GM20000 (cell line): ENCODE results near the gene PAFAH1B2.
A peak's percentile ranks its signal among the peaks of the same experiment; 100 is the strongest.
"Not testable (repeated sequence)": the region's sequence is repeated elsewhere in the genome, so short reads cannot be mapped to it uniquely, and the experiment has no call there.

ENCODE experiments used
- DNase-seq: peaks from one replicate; pipeline ENCODE4 v3.0.0; 2012; ENCODE audit warnings: low spot score
- TF ChIP-seq, protein P1 (sequence below): IDR thresholded peaks from 2 replicates; pipeline ENCODE4 v1.5.1; 2012; ENCODE audit warnings: mild to moderate bottlenecking, control low read depth; ENCODE audit errors: extremely low read depth, missing control alignments

PAFAH1B2 gene

DNA sequence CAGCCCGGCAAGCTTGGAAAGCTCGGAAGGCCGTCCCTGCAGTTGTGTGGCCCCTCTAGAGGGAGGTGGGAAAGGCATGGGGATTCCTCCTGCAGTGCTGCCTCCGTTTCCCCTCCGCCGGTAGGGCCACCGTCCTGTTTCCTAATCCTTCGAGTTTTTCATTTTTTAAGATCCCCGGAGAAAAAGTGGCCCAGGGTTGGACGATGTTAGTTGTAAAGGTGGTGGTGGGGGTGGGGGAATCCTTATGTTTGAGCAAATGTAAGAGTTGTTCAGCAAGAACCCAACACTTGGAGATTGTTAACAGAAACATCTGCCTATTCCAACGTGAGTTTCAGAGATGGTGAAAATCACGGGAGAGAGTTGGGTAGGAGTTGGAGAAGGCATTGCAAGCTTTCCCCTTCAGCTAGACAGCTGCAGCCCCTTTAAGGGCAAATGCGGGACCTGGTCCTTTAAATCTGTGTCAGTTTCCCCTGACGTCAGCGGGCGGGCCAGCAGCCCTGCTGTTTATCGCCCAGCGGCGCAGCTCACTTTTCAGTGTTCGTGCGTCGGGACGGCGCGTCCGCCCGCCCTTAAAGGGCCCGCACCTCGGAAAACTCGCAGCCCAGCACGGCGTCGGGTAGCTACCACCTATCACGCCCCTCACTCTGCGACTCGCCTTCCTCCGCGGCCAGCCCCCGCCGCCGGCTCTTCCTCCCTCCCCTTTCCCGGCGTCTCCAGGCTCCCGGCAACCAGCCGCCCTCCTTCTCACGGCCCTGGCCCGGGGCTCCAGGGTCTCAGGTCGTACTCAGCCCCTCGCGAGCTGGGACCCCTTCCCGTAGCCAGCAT, 34.3 kb downstream of the PAFAH1B2 start, which contains the start of gene SIDT2:
TSS of gene SIDT2 (plus strand) at position 534 of the 825 bp plus-strand sequence. CDS start 521 bp downstream, outside the sequence.
- peak; percentile 91 for DNase-seq
- TF ChIP-seq, protein P1, sequence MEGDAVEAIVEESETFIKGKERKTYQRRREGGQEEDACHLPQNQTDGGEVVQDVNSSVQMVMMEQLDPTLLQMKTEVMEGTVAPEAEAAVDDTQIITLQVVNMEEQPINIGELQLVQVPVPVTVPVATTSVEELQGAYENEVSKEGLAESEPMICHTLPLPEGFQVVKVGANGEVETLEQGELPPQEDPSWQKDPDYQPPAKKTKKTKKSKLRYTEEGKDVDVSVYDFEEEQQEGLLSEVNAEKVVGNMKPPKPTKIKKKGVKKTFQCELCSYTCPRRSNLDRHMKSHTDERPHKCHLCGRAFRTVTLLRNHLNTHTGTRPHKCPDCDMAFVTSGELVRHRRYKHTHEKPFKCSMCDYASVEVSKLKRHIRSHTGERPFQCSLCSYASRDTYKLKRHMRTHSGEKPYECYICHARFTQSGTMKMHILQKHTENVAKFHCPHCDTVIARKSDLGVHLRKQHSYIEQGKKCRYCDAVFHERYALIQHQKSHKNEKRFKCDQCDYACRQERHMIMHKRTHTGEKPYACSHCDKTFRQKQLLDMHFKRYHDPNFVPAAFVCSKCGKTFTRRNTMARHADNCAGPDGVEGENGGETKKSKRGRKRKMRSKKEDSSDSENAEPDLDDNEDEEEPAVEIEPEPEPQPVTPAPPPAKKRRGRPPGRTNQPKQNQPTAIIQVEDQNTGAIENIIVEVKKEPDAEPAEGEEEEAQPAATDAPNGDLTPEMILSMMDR: no peak

DNA sequence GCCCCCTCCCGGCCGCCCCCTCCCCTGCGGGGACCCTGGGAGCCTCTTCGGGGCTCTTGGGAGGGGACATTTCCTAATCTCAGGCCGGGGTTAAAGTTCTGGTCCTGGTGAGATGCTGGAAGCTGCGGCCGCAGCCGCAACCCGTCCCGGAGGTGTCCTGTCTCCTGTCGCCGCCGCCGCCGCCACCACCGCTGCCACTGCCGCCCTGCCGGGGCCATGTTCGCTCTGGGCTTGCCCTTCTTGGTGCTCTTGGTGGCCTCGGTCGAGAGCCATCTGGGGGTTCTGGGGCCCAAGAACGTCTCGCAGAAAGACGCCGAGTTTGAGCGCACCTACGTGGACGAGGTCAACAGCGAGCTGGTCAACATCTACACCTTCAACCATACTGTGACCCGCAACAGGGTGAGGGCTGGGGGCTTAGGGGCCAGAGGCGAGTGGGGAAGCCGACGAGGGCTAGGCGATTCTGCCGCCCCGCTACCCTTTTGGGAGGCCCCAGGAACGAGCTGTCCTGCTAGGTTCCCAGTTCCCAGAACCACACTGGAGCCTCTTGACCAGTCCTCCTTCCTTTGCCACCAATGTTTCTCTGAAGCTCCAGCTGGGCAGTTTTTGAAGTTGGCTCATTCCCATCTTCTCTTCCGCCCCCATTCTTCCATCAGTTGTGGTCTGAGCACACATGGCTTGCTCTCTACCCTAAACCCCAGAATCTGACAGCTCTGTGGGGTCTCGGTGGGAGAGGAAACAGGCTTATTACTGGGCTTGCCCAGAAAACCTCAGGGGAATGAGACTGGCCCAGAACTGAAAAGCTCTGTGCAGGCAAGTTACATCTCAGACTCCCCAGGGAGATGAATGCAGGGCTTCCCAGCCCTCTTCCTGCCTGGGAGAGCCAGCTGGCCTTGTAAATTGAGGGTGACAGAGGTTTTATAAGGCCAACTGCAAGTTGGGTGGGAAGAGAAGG, 35.2 kb downstream of the PAFAH1B2 start:
- peak; percentile 57 for DNase-seq
- TF ChIP-seq, protein P1: no peak

DNA sequence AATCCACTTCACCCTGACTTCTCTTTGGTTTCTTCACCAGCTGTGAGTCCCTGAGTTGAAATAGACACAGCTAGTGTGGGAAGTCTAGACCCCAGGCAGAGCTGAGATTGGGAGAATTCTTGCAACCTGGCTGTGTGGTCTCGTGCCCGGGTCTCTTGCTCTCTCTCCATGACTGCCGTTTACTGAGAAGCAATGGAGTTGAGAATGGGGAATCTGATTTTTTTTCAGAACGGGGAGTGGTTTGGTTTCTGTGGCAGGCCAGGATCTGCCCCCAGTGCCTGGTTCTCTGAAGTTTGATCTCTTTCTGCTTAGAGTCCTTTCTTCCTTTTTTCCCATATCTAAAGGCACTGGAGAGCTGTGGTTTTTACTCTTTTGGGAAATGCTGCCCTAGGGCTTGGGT, 35.9 kb downstream of the PAFAH1B2 start:
- TF ChIP-seq, protein P1: no peak
- no peak for DNase-seq

DNA sequence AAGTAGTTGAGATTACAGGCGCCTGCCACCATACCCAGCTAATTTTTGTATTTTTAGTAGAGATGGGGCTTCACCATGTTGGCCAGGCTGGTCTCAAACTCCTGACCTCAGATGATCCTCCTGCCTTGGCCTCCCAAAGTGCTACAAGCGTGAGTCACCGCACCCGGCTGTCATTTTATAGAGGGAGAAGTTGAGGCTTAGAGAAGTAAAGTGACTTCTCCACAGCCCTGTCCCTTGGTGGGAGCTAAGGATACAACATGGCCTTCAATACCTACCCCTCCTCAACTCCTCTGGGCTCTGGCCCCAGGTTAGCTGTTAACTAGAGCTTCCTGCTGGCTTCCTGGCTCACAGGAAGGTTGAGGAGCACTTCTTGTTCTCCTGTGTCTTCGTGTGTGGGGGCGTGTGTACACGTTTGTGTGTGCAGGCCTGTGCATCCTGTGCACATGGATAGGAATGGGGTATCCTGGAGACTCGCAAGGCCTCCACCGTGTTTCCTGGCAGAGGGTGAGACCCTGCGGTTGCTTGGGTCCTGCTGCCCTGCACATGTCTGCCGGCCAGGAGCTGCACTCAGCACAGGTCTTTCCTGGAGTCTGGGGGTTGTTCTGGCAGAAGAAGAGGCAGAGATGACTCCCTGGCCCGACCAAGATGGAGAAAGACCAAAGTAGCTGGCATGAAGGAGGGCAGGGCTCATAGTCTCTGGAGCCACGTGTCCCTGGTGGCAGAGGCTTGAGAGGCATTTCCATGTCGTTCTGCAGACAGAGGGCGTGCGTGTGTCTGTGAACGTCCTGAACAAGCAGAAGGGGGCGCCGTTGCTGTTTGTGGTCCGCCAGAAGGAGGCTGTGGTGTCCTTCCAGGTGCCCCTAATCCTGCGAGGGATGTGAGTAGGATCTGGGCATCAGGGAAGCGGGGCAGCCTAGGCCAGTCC, 36.8 kb downstream of the PAFAH1B2 start:
- peak; percentile 83 for DNase-seq
- TF ChIP-seq, protein P1: peak; percentile 100

DNA sequence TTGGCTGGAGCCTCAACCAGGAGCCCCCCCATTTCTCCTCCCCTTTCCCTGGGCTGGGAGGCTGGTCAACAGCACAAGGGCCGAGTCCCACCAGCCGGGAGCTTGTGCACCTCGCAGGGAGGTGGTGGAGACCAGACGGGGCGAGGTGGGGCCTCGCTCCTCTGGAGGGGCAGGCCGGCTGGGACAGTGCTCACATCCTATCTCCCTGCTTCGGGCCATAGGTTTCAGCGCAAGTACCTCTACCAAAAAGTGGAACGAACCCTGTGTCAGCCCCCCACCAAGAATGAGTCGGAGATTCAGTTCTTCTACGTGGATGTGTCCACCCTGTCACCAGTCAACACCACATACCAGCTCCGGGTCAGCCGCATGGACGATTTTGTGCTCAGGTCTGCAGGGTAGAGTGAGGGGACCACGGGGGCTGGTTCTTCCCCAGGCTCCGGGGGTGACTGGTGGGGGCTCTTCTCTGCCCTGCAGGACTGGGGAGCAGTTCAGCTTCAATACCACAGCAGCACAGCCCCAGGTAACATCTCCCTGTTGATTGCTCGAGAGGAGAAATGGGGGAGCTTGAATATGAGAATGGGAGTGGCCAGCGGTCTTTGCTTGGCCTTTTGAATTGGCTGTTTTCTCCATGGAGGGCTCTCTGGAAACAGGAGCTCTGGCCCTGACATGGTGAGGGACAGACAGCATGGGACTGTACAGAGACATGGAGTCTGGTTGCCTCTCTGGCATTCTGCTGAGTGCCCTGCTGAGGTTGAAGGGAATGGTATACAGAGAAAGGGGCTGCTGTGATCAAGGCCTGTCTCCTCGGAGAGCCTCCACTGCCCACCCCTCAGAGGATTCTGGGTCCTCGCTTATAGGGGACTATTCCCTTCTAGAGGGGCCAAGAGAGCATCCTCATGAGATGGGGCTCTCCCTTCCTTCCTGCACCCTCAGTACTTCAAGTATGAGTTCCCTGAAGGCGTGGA, 37.8 kb downstream of the PAFAH1B2 start:
- TF ChIP-seq, protein P1: no peak

DNA sequence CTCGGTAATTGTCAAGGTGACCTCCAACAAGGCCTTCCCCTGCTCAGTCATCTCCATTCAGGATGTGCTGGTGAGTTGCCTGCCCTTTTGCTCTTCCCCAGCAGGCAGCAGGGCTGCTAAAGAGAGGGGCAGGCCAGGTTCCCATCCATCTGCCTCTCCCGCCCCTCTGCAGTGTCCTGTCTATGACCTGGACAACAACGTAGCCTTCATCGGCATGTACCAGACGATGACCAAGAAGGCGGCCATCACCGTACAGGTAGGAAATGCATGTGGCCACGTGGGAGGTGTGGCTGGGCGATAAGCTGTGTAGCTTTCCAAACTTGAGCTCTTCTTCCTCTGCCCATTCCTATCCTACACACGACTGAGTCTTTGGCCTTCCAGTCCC, 38.5 kb downstream of the PAFAH1B2 start:
- TF ChIP-seq, protein P1: no peak
- no peak for DNase-seq

More for the DNA sequence above, 37.8 kb downstream of the PAFAH1B2 start:
- no peak for DNase-seq

DNA sequence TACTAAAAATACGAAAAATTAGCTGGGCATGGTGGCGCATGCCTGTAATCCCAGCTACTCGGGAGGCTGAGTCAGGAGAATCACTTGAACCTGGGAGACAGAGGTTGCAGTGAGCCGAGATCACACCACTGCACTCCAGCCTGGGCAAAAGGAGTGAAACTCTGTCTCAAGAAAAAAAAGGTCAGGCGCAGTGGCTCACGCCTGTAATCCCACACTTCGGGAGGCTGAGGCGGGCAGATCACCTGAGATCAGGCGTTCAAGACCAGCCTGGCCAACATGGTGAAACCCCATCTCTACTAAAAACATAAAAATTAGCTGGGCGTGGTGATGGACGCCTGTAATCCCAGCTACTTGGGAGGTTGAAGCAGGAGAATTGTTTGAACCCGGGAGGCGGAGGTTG, 39.1 kb downstream of the PAFAH1B2 start:
- not testable (repeated sequence) for DNase-seq
